B cell (primary cell): ENCODE measurements around the gene AZU1. TPM values are rescaled to one million over a fixed set of nuclear protein-coding genes. Genes with fewer than 3 reads are reported as not detected.

Experiments used
- ATAC-seq: fragments of 200-7000 bp; cut with Tn5 transposase; one replicate; pipeline ENCODE4 v1.10.0; 2021; ENCODE audit warnings: low read depth, mild to moderate bottlenecking, moderate number of reproducible peaks, moderate library complexity
- CTCF ChIA-PET: fragments of 350-600 bp; sonication (Branson Sonifier 250); formaldehyde crosslinking; loops from one replicate; lab custom pipeline; 2021; ENCODE audit warnings: antibody characterized with exemption, inconsistent platforms; lab: Charles Lee
- POLR2A ChIA-PET: fragments of 350-600 bp; sonication (Branson Sonifier 250); formaldehyde crosslinking; loops from one replicate; lab custom pipeline; 2021; ENCODE audit warnings: antibody characterized with exemption; lab: Charles Lee
- DNase-seq: peaks from one replicate; pipeline ENCODE4 v3.0.0; 2013
- H2AFZ ChIP-seq: 2 replicates; pipeline ENCODE4 v1.6.1; 2012; ENCODE audit warnings: mild to moderate bottlenecking, low read depth, low read length; ENCODE audit not compliant: insufficient read depth, poor library complexity, severe bottlenecking
- H3K27ac ChIP-seq, 2 donors: 1 replicate in 1 of 2; 2 replicates in 1 of 2; pipeline ENCODE4 v1.5.1; 2012 to 2013; ENCODE audit warnings: low read length in 2 of 2, mild to moderate bottlenecking in 2 of 2, moderate library complexity in 1 of 2
- H3K27me3 ChIP-seq, 4 experiments: fragments of 200-600 bp in 1 of 4; sonication (generic) in 1 of 4; replicated peaks in 1 of 4; 1 replicate in 2 of 4; 2 replicates in 2 of 4; pipeline versions ENCODE4 v1.6.1 to v1.7.0; 2013 to 2016; ENCODE audit warnings: low read length in 3 of 4, mild to moderate bottlenecking in 2 of 4, mixed read lengths in 1 of 4, moderate library complexity in 1 of 4; ENCODE audit not compliant: insufficient read depth in 4 of 4, control insufficient read depth in 3 of 4; ENCODE audit errors: control extremely low read depth in 1 of 4
- H3K36me3 ChIP-seq, 2 experiments: replicated peaks in 1 of 2; 1 replicate in 1 of 2; 2 replicates in 1 of 2; pipeline versions ENCODE4 v1.6.1 to v1.7.1; 2013; ENCODE audit warnings: low read length in 1 of 2; ENCODE audit not compliant: insufficient read depth in 2 of 2, control insufficient read depth in 1 of 2; ENCODE audit errors: control extremely low read depth in 1 of 2, extremely low read depth in 1 of 2
- H3K4me1 ChIP-seq, 2 donors: fragments of 200-600 bp in 1 of 2; sonication (generic) in 1 of 2; 1 replicate in 1 of 2; 2 replicates in 1 of 2; pipeline versions ENCODE4 v1.5.1 to v1.6.1; 2013 to 2017; ENCODE audit warnings: low read length in 2 of 2; ENCODE audit not compliant: control insufficient read depth in 2 of 2, insufficient read depth in 2 of 2
- H3K4me2 ChIP-seq: replicated peaks from 2 replicates; pipeline ENCODE3; 2012; ENCODE audit warnings: mild to moderate bottlenecking, low read depth, low read length; ENCODE audit not compliant: poor library complexity, severe bottlenecking
- H3K4me3 ChIP-seq, 5 experiments: fragments of 200-600 bp in 1 of 5; sonication (generic) in 1 of 5; 1 replicate in 3 of 5; 2 replicates in 2 of 5; pipeline versions ENCODE4 v1.5.1 to v1.7.0; 2011 to 2016; ENCODE audit warnings: low read length in 4 of 5, mild to moderate bottlenecking in 4 of 5, low read depth in 2 of 5, control low read depth in 1 of 5, moderate library complexity in 1 of 5; ENCODE audit not compliant: insufficient read depth in 1 of 5; ENCODE audit errors: control extremely low read depth in 1 of 5, extremely low read depth in 1 of 5
- H3K79me2 ChIP-seq: fragments of 200-600 bp; sonication (generic); one replicate; pipeline ENCODE4 v1.6.0; 2016; ENCODE audit warnings: low read length; ENCODE audit not compliant: control insufficient read depth, insufficient read depth
- H3K9ac ChIP-seq: fragments of 200-600 bp; sonication (generic); 2 replicates; pipeline ENCODE4 v1.6.1; 2017; ENCODE audit warnings: mild to moderate bottlenecking, low read length, moderate library complexity
- H3K9me3 ChIP-seq, 3 donors: one replicate each; pipeline versions ENCODE4 v1.6.1 to v1.7.1; 2013; ENCODE audit warnings: low read length in 2 of 3; ENCODE audit not compliant: control insufficient read depth in 2 of 3, insufficient read depth in 1 of 3; ENCODE audit errors: control extremely low read depth in 1 of 3
- H4K20me1 ChIP-seq: 2 replicates; pipeline ENCODE4 v1.6.0; 2012; ENCODE audit warnings: mild to moderate bottlenecking, low read length; ENCODE audit not compliant: insufficient read depth, control insufficient read depth, poor library complexity, severe bottlenecking
- H3K27ac Mint-ChIP-seq: one replicate; pipeline ENCODE4 v1.8.0; 2021; ENCODE audit warnings: mixed read lengths
- H3K27me3 Mint-ChIP-seq: one replicate; pipeline ENCODE4 v1.8.0; 2021; ENCODE audit warnings: mixed read lengths
- H3K4me1 Mint-ChIP-seq: one replicate; pipeline ENCODE4 v1.8.0; 2021; ENCODE audit warnings: mixed read lengths
- H3K4me3 Mint-ChIP-seq: one replicate; pipeline ENCODE4 v1.8.0; 2021; ENCODE audit warnings: mixed read lengths
- H3K9me3 Mint-ChIP-seq: one replicate; pipeline ENCODE4 v1.8.0; 2022; ENCODE audit warnings: mixed read lengths; ENCODE audit not compliant: insufficient read depth
- CTCF ChIP-seq: fragments of 200-600 bp; IDR thresholded peaks from one replicate; pipeline ENCODE4 v1.8.0; 2022; ENCODE audit warnings: antibody characterized with exemption, mild to moderate bottlenecking
- EZH2 ChIP-seq: IDR thresholded peaks from 2 replicates; pipeline ENCODE4 v1.6.1; 2012; ENCODE audit warnings: borderline replicate concordance, low read depth, mild to moderate bottlenecking, moderate library complexity, low read length; ENCODE audit not compliant: insufficient read depth, poor library complexity, severe bottlenecking
- WGBS: methylation state at CpG from one replicate; pipeline ENCODE4 v1.1.5; 2013; ENCODE audit warnings: missing lambda C conversion rate; ENCODE audit not compliant: insufficient coverage; 5-methylcytosine and 5-hydroxymethylcytosine counted together
- intact Hi-C: fragments of 100-400 bp; cut with micrococcal nuclease; formaldehyde crosslinking; loops from one replicate; pipeline ENCODE4 v1.10.0; 2022
- polyA plus RNA-seq: library from polyadenylated mRNA; depleted of rRNA; stranded (reverse); fragments of >200 nt; gene quantifications from 2 replicates; pipeline ENCODE4 v1.2.3, GENCODE V29; 2012
- total RNA-seq, 2 donors: library from RNA; stranded (reverse); fragments of 120-200 nt in 1 of 2; gene quantifications; 1 replicate in 1 of 2; 2 replicates in 1 of 2; pipeline versions ENCODE4 v1.2.3 to v1.2.4, GENCODE V29; 2013 to 2022

The AZU1 gene
- total and polyA plus RNA-seq, 2 donors (not counting 1 experiment from before 2014, with no cell fraction given) = 0.13 to 0.44 TPM

GRCh38 chr19:869245-870177 is 41.9 kb downstream of the AZU1 start:
- peaks cover 0 to 17% of the 10 kb centered on the region in 2 experiments for H3K36me3 ChIP-seq
- H3K27ac ChIP-seq = no peak overlapping the region
- POLR2A ChIA-PET = no interaction called here
- no peak overlapping the region for H3K9ac ChIP-seq
- peaks cover 7% of the 10 kb centered on the region for H4K20me1 ChIP-seq
- no peak overlapping the region for H3K4me3 ChIP-seq
- no peak overlapping the region for H3K27ac Mint-ChIP-seq
- CTCF ChIA-PET = no interaction called here
- intact Hi-C loops = no loop called here
- 94% methylated on average over 23 of the region's 29 CpGs for WGBS
- DNase-seq (no peak), ATAC-seq (no peak)
- H3K4me1 Mint-ChIP-seq = peaks cover 12% of the 10 kb centered on the region
- H3K9me3 Mint-ChIP-seq = no peaks in the 10 kb centered on the region
- H3K4me2 ChIP-seq = no peak overlapping the region
- TF ChIP-seq CTCF = no peak
- no peak for TF ChIP-seq EZH2
- no peaks in the 10 kb centered on the region for H3K27me3 ChIP-seq
- H3K4me1 ChIP-seq = peaks cover 8 to 20% of the 10 kb centered on the region in 2 donors
- no peak overlapping the region for H3K4me3 Mint-ChIP-seq
- no peak overlapping the region for H2AFZ ChIP-seq
- no peaks in the 10 kb centered on the region for H3K27me3 Mint-ChIP-seq
- peaks cover 0 to 2% (median 0%) of the 10 kb centered on the region in 3 donors for H3K9me3 ChIP-seq
- H3K79me2 ChIP-seq = no peaks in the 10 kb centered on the region

- H3K27me3 Mint-ChIP-seq = no peaks in the 10 kb centered on the region
- H3K27ac ChIP-seq = no peak overlapping the region
- peaks cover 8 to 16% of the 10 kb centered on the region in 2 donors for H3K4me1 ChIP-seq
- peaks cover 9% of the 10 kb centered on the region for H3K4me1 Mint-ChIP-seq
- POLR2A ChIA-PET = no interaction called here
- H2AFZ ChIP-seq = no peak overlapping the region
- no peaks in the 10 kb centered on the region for H3K27me3 ChIP-seq
- CTCF ChIA-PET = no interaction called here
- peaks cover 0 to 4% (median 0%) of the 10 kb centered on the region in 3 donors for H3K9me3 ChIP-seq
- WGBS = 98% methylated on average over 6 of the region's 8 CpGs
- H3K79me2 ChIP-seq = no peaks in the 10 kb centered on the region
- no peak for ATAC-seq
- no peak for TF ChIP-seq EZH2
- no peak for TF ChIP-seq CTCF
- H3K36me3 ChIP-seq = peaks cover 0 to 17% of the 10 kb centered on the region in 2 experiments
- H3K9me3 Mint-ChIP-seq = no peaks in the 10 kb centered on the region
- H3K4me3 Mint-ChIP-seq = no peak overlapping the region
- no peak overlapping the region for H3K27ac Mint-ChIP-seq
- H3K9ac ChIP-seq = no peak overlapping the region
- DNase-seq = no peak
- peaks cover 7% of the 10 kb centered on the region for H4K20me1 ChIP-seq
- H3K4me3 ChIP-seq = no peak overlapping the region
- intact Hi-C loops = no loop called here
- H3K4me2 ChIP-seq = no peak overlapping the region
Observed at GRCh38 chr19:870314-870713, 42.7 kb downstream of the AZU1 start.
